Osteocyte (in vitro differentiated cells): ENCODE results near the gene EFCC1. TPM values are rescaled to one million over a fixed set of nuclear protein-coding genes. Genes with fewer than 3 reads are reported as not detected.

Experiments used
- DNase-seq: peaks from one replicate; pipeline ENCODE4 v3.0.0; 2021; ENCODE audit warnings: mixed read lengths; ENCODE audit not compliant: unreplicated experiment; ENCODE audit errors: extremely low spot score
- H3K27ac Mint-ChIP-seq: one replicate; pipeline ENCODE4 v1.8.0; 2021; ENCODE audit warnings: mild to moderate bottlenecking, mixed read lengths; ENCODE audit not compliant: unreplicated experiment
- H3K27me3 Mint-ChIP-seq: one replicate; pipeline ENCODE4 v1.8.0; 2021; ENCODE audit warnings: mixed read lengths; ENCODE audit not compliant: unreplicated experiment
- H3K36me3 Mint-ChIP-seq: one replicate; pipeline ENCODE4 v1.8.0; 2021; ENCODE audit warnings: mixed read lengths; ENCODE audit not compliant: unreplicated experiment
- H3K4me1 Mint-ChIP-seq: one replicate; pipeline ENCODE4 v1.8.0; 2021; ENCODE audit warnings: mixed read lengths; ENCODE audit not compliant: unreplicated experiment
- H3K4me3 Mint-ChIP-seq: one replicate; pipeline ENCODE4 v1.8.0; 2021; ENCODE audit warnings: mild to moderate bottlenecking, moderate library complexity, mixed read lengths; ENCODE audit not compliant: unreplicated experiment
- H3K9me3 Mint-ChIP-seq: one replicate; pipeline ENCODE4 v1.8.0; 2021; ENCODE audit warnings: mixed read lengths; ENCODE audit not compliant: unreplicated experiment
- total RNA-seq: library from RNA; stranded (reverse); gene quantifications from 2 replicates; pipeline ENCODE4 v1.2.1, GENCODE V29; 2021
- TF ChIP-seq, protein P1 (sequence below): fragments of 200-600 bp; sonication (generic); IDR thresholded peaks from 2 replicates; pipeline ENCODE4 v1.5.0; 2021; ENCODE audit warnings: antibody characterized with exemption, mild to moderate bottlenecking, moderate library complexity

EFCC1 gene
- total RNA-seq, 1 donor from 2014 or later = not detected

DNA sequence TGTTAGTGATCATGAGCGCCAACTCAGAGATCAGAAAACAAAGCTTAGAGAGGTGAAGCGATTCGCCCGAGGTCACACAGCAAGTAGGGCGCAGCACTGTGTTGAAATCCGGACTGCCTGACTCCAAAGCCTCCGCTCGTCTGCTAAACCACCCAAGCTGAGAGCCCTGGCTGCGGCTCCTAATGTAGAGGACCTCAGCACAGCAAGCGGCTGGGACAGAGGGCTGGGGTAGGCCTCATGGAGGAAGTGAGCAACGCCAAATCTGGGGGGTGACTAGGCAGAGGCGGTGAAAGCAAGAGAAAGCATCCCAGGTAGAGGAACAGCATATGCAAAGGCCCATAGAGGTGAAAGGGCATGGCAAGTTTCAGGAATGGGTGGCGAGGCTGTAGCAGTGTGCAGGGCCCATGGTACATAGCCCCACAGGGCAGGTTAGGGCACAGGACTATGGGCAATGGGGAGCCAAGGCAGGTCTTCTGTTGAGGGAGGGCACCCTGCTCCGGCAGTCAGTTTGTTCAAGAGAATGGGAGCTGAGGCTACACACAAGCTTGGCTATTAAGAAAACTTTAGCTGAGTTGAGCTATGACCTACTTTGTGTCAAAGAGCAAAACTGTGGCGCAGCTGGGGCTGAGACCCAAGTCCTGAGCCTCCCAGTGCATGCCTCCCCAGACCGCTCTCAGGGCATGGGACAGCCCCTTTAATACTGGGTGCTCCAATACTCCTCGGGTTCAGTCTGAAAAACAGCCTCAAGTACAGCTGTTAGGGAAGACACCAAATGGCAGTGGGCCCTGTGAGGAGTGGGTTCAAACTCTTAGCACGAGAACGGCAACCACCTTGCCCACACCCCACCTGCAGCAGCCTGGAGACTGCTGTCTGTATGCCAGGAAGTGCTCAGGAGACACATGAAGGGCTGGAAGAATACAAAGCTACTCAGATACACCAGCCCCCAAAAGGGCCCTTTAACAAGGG lies 6.2 kb upstream of the EFCC1 start:
- Mint-ChIP-seq H3K4me1 (peaks cover 10% of the 10 kb centered on the region), H3K9me3 (no peaks in the 10 kb centered on the region), H3K4me3 (no peak overlapping the region), H3K36me3 (no peaks in the 10 kb centered on the region), H3K27ac (no peak overlapping the region), H3K27me3 (peaks cover 50% of the 10 kb centered on the region)
- DNase-seq = no peak
- TF ChIP-seq, protein P1, sequence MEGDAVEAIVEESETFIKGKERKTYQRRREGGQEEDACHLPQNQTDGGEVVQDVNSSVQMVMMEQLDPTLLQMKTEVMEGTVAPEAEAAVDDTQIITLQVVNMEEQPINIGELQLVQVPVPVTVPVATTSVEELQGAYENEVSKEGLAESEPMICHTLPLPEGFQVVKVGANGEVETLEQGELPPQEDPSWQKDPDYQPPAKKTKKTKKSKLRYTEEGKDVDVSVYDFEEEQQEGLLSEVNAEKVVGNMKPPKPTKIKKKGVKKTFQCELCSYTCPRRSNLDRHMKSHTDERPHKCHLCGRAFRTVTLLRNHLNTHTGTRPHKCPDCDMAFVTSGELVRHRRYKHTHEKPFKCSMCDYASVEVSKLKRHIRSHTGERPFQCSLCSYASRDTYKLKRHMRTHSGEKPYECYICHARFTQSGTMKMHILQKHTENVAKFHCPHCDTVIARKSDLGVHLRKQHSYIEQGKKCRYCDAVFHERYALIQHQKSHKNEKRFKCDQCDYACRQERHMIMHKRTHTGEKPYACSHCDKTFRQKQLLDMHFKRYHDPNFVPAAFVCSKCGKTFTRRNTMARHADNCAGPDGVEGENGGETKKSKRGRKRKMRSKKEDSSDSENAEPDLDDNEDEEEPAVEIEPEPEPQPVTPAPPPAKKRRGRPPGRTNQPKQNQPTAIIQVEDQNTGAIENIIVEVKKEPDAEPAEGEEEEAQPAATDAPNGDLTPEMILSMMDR = no peak

DNA sequence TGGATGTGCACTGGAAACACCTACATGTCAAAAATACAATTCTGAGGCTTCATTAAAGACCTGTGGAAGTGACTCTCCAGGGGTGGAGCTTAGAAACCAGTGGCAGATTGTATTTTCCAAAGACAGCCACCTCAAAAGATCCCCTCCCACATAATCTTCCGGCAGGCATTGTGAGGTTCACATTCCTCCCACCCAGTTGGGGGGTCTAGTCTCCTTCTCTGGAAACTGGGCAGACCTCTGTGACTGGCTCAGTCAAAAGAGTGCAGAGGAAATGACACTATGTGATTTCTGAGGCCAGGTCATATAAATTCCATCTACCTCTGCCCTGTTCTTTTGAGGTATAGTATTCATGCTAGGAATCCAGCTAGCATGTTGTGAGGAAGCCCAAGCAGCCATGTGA lies 5.4 kb upstream of the EFCC1 start:
- Mint-ChIP-seq H3K9me3 (no peaks in the 10 kb centered on the region), H3K27me3 (peaks cover 59% of the 10 kb centered on the region), H3K36me3 (no peaks in the 10 kb centered on the region), H3K4me1 (peaks cover 10% of the 10 kb centered on the region), H3K4me3 (no peak overlapping the region), H3K27ac (no peak overlapping the region)
- TF ChIP-seq, protein P1 = no peak
- DNase-seq = no peak

DNA sequence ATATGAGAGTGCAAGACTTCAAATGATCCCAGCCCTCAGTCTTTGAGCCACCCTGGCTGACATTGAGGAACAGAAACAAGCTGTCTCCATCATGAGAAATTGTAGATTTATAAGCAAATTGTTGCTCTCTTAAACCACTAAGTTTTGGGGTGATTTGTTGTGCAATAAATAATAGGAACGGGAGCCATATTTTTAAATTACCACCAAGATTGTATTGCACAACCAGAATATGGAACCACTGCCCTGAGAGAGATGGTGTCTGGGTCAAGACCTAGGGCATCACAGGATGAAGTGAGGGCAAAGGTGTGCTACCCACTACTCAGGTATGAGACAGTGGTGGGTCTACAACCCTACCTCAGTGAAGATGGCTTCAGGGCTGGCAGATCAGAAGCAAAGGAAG lies 4.9 kb upstream of the EFCC1 start:
- peaks cover 11% of the 10 kb centered on the region for H3K4me1 Mint-ChIP-seq
- H3K36me3 Mint-ChIP-seq = no peaks in the 10 kb centered on the region
- TF ChIP-seq, protein P1 = no peak
- no peak for DNase-seq
- no peaks in the 10 kb centered on the region for H3K9me3 Mint-ChIP-seq
- H3K27ac Mint-ChIP-seq = no peak overlapping the region
- H3K4me3 Mint-ChIP-seq = no peak overlapping the region
- H3K27me3 Mint-ChIP-seq = peaks cover 63% of the 10 kb centered on the region

DNA sequence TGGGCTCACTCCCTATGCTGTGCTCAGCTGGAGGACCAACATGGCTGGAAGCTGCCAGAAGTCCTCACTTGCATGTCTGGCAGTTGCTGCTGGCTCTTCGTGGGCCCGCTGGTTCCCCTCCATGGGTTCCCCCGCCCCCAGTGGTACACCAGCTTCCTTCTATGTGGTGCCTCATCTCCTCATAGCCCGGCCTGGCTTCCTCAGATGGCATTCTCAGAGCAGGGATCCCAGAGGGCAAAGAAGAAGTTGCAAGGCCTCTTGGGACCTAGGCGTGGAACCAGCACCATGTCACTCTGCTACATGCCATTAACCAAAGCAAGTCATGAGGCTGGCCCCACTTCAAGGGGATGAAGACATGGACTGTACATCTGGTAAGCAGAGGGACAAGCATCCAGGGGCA lies 4.4 kb upstream of the EFCC1 start:
- Mint-ChIP-seq H3K4me3 (no peak overlapping the region), H3K27ac (no peak overlapping the region)
- TF ChIP-seq, protein P1 = no peak

DNA sequence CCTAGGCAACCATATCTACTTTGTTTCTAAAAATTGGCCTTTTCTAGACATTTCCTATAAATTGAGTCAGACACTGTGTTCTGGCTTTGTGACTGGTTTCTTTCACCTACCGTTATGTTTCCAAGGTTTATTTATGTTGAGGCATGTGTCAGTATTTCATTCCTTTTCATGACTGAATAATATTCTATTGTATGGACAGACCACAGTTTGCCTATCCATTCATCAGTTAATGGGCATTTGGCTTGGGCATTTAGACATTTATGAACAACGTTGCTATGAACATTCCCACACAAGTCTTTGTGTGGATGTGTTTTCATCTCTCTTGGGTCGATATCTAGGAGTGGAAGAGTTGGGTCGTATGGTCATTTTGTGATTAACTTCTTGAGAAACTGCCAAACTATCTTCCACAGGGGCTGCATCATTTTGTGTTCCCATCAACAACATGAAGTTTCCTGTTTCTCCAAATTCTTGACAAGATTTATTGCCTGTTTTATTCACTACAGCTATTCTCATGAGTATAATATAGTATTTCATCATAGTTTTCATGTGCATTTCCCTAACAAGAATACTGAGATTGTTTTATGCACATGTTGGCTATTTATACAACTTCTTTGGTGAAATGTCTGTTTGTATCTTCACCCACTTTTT lies 3.5 kb upstream of the EFCC1 start:
- H3K36me3 Mint-ChIP-seq = no peaks in the 10 kb centered on the region
- peaks cover 62% of the 10 kb centered on the region for H3K27me3 Mint-ChIP-seq
- H3K4me1 Mint-ChIP-seq = peaks cover 14% of the 10 kb centered on the region
- no peak for DNase-seq
- TF ChIP-seq, protein P1 = no peak
- H3K4me3 Mint-ChIP-seq = no peak overlapping the region
- no peaks in the 10 kb centered on the region for H3K9me3 Mint-ChIP-seq
- no peak overlapping the region for H3K27ac Mint-ChIP-seq

More for the DNA sequence above, 4.4 kb upstream of the EFCC1 start:
- Mint-ChIP-seq H3K4me1 (peaks cover 11% of the 10 kb centered on the region), H3K9me3 (no peaks in the 10 kb centered on the region), H3K36me3 (no peaks in the 10 kb centered on the region), H3K27me3 (peaks cover 60% of the 10 kb centered on the region)
- DNase-seq = no peak
